ENCODE results near the gene ELL.
"Not testable (repeated sequence)": the region's sequence is repeated elsewhere in the genome, so short reads cannot be mapped to it uniquely, and the experiment has no call there.

ELL gene
- total RNA-seq: 49.0 to 150 reads per million in 2 donors

DNA sequence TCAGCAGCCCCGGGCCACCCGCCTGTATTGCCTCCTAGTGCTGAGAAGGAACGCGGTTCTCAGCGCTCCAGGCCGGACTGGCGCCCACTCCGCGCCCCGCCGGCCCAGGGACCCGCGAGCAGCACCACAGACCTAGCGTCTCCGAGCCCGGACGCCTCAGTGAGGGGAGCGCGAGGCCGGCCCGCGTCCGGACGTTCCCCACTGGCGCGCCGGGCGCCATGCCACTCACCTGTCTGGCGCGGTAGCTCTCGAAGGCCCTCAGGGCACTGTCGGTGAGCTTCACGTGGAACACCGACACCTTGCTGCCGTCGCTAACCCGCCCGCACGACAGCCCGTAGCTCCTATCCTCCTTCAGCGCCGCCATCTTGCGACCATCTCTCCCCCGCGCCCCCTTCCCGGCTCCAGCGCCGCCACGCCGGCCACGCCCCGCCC is at the start of gene ELL:
Gene ELL (minus strand): TSS at position 379 of the 432 bp plus-strand sequence. CDS start 15 bp downstream, at position 364.
- DNase-seq: no peak

DNA sequence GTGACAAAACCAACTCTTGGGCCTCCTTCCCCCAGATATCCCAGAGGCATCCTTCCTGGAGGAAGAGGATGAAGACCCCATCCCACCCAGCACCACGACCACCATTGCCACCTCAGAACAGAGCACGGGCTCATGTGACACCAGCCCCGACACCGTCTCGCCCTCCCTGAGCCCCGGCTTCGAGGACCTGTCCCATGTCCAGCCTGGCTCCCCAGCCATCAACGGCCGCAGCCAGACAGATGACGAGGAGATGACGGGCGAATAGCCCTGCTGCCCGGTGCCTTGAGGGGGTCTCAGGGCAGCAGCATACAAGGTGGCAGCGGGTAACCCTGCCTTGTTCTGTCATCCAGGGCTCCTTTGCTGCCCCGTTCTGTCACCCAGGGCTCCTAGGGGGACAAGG is 46.5 kb upstream of the ELL start:
- DNase-seq: no peak

DNA sequence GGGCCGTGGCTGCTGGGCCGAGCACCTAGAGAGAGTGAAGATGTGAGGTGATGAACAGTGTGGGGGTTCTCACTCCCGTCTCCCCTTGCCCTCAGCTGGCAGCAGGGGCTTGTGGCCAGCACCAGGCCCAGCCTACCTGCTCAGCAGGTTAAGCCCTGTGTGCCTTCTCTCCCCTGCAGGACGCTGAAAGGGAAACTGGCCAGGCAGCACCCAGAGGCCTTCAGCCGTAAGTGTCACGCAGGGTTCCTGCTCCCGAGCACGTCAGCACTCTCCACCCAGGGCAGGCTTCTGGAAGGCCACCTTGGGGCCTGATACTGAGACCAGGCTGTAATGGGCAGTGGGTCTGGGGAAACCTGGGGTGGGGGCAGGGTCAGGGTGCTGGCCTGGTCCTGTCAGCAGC is 45.1 kb upstream of the ELL start:
- no peak for DNase-seq

DNA sequence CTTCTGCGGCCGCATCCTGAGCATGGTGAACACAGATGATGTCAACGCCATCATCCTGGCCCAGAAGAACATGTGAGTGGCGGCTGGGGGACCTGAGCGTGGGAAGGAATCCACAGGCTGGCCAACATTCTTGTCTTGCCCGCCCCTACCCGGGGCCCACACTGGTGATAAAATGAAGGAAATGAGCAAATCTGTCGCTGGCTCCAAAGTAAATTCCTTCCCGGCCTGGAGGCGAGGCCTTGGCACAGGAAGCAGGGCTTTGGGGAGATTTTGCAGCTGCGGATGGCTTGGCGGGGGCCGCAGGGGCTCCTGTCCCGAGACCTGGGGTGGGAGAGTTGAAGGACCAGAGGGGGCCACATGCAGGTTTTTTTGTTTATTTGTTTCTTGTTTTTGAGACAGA is 40.2 kb upstream of the ELL start:
- no peak for DNase-seq

DNA sequence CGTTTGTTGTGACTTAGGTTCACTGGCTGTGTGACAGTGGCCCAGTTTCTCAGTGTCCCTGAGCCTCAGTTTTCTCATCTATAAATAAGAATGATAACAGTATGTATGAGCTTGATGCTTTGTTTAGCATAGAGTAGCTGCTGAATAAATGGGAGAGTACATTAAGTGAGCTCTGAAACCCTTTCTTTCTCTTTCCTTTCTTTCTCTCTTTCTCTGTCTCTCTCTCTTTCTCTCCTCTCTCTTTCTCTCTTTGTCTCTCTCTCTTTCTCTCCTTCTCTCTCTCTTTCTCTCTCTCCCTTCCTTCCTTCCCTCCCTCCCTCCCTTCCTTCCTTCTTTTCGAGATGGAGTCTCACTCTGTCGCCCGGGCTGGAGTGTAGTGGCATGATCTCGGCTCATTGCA is 37.8 kb upstream of the ELL start:
- no peak for DNase-seq

DNA sequence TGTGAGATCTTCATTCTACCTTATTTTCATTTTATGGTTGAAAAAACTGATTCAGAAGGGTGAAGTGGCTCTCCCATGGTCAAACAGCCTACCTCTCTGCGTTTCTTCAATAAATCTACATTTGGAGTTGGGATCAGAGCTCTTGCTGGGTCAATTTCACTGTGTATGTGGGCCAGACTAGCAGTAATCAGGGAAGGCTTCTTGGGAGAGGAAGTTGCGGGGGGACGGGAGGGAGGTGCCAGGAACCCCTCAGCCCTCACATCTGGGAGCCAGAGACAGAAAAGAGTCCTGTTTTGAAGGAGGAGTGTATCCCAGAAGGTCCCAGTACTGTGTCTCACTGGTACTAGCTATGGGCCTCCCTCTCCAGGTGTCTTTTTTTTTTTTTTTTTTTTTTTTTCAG is 36.7 kb upstream of the ELL start:
- DNase-seq: no peak

DNA sequence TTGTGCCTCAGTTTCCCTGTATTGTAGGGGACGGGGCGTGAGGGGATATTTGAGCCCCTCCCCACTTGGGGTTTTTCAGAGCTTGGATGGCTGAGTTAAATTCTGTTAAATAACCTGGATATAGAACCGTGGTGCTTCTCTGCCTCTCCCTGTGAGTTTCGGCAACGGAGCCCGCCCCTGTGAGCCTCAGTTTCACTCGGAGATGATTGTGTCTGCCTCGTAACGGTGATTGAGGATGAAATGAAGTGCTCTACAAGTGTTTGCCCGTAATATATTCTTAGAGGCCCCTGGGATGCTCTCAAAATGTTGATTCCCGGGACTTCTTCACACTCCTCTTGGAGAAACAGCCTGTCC is 36.3 kb upstream of the ELL start:
- DNase-seq: peak in 1 of 5 experiments; percentile 29

DNA sequence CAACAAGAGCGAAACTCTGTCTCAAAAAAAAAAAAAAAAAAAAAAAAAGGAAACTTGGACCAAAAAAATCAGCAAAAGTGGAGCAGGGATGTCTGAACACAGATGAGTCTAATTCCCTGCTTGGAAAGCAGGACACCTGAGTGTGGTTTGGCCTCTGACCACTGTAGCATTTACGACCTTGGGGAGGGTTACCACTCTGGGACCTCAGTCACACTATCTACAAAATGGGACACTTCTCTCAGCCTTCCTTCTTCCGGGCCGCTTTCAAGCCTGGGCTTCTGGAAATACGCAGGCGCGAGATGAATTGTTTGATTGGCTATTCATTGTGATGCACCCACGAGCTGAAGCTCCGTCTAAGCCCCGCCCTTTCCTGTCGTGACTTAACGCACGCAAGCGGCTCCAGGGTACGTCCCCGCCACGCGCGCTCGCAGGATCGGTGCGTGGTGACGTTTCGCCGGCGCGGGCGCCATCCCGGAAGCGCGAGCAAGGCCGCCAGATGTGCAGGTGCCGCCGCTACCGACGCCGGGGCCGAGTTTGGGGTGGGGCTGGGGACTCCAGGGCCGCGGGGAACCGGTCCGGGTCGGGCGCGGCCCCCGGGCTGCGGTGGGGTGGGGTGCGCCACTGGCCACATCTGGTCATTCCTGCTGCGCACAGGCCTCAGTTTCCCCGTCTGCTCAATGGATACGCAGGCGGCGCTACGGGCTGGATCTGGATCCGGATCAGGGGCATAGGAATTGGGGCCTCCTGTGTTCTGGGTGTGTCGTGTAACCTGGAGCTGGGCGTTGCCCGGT is 35.7 kb upstream of the ELL start, which contains the start of gene KXD1:
Gene KXD1 (plus strand): TSS at position 460 of the 791 bp plus-strand sequence. CDS start 4,187 bp downstream, outside the sequence.
- DNase-seq: peak; percentile 92 to 100 (median 96)

DNA sequence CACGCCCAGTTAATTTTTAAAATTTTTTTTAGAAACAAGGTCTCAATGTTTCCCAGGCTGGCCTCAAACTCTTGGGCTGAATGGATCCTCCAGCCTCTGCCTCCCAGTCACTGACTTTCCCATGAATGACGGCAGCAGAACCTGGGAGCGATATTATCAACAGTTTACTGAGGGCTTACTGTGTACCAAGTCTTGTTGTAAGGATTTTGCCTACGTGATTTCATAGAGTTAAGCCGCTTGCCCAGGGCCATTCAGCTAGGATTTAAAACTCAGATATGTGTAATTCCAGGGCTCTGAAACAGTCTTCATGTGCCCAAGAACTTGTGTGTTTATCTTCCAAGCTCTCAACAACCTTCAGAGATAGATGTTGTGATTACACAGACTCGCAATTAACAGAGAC is 29.8 kb upstream of the ELL start:
- no peak for DNase-seq

DNA sequence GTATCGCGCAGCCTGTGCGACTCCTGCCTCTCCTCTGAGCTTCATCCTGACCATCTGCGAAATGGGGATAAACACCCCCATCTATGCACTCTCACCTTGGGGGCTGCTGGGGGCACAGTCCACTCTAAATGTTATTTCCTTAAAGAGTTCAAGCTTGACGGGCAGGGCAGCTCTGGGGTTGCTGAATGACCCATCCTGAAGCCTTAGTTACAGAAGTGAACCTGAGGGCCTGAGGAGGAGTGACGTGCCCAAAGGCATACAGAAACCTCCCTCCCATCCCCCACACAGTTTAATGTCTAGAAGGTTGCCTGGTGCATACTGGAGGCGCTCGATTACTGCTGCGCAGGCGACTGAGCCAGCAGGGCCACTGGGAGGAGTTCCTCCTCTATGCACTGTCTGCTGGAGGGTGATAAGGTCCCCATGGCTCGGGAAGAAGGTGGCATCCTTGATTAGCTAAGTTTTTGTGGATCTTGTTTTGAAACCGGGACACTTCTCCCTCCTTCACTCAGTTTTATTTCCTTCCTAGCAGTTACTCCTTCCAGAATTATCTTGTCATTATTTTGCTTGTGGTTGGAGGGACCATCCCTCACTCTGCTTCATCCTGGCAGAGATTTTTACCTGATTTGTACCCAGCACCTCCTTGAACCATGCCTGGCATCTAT is 22.1 kb upstream of the ELL start:
- DNase-seq: peak; percentile 21 to 96 (median 59)

DNA sequence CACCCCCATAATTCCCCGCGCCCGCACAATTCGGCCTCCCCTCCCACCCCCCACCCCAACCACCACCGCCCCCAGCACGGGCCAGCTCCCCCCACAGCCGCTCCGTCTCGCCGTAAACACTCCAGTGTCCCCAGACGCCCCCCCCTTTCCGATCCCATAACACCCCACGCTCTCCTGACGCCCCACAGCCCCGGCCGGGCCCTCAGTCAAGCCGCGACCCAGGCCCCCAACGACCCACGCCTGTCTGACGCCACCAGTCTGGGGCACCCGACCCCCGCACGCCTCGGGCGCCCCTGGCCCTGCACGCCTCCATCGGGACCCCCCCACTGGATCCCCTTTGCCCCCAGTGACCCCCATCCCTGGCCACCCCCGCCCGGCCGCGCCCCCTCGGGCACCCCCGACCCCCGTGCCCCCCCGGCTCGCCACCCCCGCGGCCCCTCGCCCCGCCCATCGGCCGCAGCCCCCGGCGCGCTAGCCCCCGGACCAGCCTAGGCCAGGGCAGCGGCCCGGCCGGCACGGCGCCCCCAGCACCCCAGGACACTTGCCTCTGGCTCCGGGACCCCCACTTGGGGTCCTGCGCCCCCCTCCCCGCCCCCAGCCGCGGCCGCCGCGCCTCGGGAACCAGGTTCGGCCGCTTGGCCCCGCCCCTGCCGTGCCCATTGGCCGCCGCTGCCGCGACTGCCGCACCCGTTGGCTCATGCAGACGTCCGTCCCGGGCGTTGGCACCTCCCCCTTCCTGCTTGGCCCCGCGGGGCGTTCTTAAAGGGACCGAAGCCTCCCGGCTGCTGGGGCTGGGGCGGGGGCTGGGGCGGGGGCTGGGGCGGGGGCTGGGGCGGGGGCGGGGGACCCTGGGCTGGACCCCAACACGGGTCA is 21.3 kb upstream of the ELL start, which contains the start of gene FKBP8:
Gene FKBP8 (minus strand): TSS at position 633 of the 873 bp plus-strand sequence. CDS start 1,603 bp downstream, outside the sequence.
- peak; percentile 81 to 96 (median 91) for DNase-seq

DNA sequence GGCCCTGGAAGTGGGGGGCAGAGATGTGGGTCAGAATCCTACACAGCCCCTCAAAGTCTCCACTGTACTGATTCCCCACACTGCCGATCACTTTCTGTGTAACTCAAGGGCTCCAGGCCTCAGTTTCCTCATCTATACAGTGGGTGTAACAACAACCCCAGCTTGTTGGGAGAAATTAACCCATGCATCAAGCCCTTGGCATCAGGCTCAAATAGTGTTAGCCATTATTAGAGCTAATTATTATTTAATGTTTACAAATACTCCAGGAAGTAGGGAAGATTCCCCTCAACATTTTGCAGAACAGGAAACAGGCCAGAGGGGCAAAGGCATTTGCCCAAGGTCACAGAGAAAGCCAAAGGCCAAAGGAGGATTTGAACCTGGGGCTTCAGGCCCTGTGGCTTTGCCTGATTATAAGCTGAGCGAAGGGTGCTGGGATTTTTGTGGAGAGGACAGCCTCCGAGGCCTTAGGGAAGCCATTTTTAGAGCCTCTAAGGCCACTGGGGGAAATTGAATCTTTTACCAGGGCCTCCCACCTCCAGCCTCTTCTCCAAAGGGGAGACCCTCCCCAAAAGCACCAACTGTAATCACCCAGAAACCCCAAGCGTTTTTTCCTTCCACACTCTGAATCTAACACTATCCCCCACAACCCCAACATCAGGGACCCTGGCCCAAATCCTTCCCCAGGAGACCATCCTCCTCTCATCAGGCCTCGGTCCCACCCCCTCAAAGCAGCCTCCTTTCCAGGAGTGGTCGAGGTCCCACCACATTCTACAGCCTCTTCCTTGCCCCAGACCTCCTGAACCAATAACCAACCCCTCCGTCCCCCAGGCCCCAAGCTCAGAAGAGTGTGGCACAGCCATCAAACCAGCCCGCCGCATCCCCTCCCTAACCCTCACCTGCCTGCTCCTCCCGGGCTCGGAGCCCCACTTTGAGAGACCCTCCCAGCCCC is 20.4 kb upstream of the ELL start:
- peak in 1 of 5 experiments; percentile 41 for DNase-seq

DNA sequence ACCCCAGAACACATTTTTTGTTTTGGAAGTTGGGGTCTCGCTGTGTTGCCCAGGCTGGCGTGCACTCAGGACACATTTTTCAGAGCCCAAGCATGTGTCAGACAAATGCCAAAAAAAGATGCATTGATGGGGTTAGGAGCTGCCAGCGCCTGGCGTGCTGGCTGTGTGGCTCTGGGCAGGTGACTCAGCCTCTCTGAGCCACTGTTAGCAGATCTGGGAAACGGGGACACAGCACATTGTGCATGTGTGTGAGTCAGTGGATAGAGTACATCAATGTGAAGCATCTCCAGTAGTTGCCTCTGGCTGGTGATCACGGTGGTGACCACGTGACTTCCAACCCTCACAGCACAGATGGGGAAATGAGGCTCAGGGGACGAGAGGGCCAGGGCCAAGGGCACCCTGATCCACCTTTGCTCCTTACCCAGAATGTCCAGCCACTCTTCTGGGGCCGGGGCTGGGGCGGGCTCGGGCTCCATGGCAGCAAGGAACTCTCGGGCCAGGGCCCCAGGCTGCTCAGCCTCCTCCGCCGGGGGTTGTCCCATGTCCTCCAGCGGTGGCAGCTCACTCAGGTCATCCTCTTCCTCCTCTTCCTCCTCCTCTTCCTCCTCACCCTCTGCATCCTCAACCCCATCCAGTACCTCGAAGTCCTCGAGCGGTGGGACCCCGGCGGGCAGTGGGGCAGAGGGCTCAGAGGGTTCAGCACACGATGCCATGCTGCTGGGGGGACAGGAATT is 19.6 kb upstream of the ELL start:
- no peak for DNase-seq

DNA sequence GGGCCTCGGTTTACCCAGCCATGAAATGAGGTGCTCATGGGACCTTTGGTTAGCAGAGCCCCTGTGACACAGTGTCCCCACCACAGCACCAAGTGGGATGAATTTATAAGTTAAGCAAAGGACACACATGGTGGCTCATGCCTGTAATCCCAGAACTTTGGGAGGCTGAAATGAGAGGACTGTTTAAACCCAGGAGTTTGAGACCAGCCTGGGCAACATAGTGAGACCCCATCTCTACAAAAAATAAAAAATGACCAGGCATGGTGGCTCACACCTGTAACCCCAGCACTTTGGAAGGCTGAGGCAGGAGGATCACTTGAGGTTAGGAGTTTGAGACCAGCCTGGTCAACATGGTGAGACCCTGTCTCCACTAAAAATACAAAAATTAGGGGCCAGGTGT is 18.3 kb upstream of the ELL start:
- not testable (repeated sequence) for DNase-seq

DNA sequence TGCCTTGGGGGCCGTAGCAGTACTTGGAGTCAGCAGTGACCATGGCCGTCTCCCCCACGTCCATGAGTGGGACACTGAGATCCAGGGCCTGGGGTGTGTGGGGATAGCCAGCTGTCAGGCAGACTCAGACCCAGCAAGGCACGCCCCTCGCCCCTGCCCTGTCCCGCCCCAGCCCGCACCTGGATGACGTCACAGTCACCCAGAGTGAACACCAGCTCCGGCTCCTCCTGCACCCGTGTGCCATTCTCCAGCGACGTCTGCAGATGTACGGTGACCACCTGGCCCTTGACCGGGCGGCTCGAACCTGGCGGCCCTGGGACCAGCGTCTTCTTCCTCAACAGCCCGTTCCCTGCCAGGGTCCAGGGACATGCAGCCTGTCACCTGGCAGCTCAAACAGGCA is 17.5 kb upstream of the ELL start:
- DNase-seq: no peak

DNA sequence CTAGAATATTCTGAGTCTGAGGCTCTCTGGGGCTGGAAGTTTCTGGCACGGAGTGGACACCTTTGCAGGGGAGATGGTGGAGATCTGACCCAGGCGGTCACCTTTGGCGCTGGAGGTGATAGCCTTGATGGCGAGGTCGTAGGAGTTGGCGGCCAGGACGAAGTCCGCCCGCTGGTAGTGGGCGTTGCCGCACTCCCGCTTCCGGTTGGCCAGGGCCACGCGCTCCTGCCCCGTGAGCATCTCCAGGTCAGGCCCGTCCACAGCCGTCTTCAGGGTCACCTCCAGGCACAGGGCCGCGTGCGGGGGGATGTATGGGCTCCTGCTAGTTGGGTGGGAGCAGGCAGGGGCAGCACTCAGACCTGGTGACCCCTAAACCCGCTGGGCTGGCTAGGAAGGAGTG is 16.2 kb upstream of the ELL start:
- no peak for DNase-seq

DNA sequence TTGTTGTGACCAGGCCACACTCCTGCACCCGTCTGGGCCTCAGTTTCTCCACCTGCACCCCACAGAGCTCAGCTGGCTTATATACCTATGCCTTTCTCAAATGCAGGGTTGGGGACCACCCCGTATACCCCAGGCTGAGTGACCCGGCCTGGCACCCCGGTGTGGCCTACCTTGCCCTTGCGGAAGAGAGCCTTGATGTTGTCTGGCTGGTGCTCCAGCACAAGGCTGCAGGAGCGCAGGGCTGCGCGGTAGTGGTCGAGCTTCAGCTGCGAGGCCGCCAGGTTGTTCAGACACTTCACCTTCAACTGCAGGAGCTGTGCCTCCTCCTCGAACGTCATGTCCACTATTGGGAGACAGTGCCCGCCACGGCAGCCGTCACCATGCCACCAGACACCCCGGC is 15.6 kb upstream of the ELL start:
- DNase-seq: no peak

DNA sequence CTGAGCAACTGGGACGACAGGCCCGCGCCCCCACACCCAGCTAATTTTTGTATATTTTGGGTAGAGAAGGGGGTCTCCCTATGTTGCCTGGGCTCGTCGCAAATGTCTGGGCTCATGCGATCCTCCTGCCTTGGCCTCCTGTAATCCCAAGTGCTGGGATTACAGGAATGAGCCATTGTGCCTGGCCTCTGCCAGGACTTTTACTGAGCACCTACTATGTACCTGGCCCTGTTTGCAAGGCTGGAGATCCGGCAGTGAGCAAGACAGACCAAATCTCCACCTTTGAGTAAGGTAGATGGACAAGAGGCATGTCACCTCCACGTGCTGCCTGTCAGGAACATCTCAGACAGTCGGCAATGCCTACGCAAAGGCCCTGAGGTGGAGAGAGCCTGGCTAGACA is 14.6 kb upstream of the ELL start:
- DNase-seq: no peak

DNA sequence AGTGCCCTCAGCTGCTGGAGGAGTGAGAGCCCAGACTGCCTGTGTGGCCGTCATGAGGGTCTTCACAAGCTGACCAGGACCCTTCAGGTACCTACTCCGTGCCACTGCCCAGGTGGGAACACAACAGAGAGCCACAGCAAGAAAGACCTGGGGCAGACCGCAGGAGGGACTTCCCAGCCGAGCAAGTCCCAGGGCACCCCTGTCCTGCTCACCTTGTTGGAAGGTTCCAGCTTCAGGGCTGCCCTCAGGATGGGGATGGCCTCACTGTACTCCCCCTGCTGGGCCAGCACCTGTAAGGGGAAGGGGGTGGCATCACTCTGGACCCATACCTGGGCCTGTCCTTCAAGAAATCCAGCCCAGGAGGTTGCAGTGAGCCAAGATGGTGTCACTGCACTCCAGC is 11.2 kb upstream of the ELL start:
- no peak for DNase-seq

DNA sequence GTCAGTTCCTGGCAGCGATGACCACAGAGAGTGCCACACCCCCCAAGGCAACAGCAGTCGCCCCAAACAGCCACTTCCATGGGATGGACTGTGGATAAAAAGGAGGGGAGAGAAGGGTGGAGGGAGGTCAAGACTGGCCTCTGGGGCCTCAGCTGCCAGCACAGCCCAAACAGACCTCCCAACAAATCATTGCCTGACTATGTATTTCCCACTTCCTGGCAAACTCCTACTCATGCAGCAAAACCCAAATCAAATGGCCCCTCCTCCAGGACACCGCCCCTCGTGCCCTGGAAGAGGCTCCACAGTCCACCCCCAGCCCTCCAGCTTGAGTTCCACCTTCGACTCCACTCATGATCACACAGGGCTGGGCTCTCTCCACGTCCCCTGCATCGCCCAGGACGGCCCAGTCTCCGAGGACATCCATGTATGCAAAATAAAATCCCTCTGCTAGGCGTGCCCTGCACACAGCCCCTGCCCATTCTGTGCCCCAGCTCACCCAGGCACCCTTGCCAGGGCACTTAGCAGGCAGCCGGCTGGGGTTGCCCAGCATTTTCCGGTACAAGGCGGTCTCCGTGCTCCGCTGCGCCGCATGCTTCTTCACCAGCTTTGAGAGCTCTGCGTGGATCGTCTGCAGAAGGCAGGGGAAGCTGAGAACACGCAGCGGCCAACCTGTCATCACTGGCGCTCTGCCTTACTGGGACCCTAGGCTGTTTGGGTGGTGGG is 10.5 kb upstream of the ELL start:
- no peak for DNase-seq
